ENCODE measurements around the gene TMEM184C.

TMEM184C gene

DNA sequence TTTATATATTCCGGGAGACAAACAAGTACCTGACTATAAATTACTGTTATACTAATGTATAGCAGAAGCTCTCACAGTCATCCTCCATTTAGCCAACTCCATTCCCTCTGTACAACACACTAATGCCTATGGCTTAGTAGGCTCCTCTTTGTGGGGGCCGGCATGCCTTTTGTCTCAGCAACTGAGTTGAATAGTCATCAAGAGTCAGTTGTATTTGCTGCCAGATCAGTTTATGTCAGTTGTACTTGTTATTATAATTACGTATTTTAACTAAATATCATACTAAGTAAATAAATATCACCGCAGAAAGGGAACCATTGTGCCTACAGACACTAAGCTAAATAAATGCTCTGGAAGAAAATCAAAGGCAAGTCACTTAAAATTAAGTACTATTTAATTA is 56.9 kb downstream of the TMEM184C start:
- no peak for DNase-seq

DNA sequence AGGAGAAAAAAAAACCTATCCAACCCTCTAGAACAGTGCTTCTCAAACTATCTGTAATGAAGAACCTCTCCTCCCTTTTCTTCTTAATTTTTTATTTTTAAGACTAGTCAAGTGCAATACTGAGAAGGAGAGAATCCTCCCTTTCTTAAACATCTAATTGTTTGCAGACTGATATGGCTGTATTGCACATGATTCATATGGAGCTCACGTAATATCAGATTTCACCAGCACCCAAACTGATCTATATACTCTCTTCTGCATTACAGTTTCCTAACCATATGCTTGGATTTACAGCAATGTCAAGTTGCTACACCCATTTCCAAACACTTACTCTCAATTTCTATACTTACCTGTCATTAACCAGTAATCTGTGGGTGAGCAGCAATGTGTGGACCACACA is 57.3 kb downstream of the TMEM184C start:
- DNase-seq, result no peak

DNA sequence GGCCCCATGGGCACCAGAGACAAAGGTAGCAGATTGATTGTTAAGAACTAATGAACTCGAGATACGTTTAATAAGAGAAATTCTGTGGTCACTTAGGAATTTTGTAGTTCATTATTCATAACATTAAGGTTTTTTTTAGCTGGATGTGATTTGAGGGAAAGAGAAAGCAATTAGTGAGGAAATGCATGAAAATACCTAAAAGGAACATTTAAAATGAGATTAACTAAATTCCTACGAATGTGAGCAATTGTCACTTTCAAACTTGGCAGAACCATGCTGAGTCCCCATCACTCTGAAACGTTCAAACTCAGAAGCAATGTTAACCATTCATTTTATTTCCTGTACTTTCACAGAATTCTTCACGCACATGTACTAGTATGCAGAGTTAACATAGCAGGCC is 60.9 kb downstream of the TMEM184C start:
- DNase-seq, result no peak

DNA sequence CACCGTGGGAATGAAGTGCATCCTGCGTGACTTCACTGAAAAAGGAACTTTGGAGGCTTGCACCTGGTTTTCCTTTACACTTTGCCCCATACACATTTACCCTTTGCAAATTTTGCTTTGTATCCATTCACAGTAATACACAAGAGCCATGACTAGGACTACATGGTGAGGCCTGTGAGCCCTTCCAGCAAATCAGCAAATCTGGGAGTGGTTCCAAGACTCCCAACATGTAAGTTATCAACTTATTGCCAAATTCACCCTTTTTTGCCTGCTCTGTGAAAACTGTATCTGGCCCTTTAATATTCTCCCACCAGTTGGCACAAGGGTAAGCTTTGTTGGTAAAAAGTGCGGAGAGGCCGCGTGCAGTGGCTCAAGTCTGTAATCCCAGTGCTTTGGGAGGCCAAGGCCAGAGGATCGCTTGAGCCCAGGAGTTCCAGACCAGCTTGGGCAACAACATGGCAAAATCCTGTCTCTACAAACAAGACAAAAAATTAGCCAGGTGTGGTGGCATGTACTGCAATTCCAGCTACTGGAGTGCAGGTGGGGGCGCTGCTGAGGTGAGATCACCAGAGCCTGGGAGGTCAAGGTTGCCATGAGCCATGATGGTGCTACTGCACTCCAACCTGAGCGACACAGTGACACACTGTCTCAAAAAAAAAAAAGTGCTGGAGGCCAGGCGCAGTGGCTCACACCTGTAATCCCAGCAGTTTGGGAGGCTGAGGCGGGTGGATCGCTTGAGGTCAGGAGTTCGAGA is 61.8 kb downstream of the TMEM184C start:
- no peak for DNase-seq

DNA sequence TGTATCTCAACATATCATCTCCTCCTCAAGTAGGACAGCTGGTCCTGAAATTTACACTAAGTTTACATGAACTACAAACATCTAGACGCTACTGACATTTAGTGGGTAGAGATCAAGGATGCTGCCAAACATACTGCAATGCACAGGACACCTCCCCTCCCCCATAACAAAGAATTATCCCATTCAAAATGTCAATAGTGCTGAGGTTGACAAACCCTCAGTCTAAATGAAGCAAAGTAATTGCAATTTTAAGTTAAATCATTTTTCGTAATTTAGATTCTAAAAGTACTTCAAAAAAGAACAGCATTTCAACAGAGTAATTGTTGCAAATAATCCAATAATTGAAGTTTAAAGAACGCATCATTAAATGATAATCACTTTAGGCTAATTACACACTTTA is 65.6 kb downstream of the TMEM184C start:
- no peak for DNase-seq

DNA sequence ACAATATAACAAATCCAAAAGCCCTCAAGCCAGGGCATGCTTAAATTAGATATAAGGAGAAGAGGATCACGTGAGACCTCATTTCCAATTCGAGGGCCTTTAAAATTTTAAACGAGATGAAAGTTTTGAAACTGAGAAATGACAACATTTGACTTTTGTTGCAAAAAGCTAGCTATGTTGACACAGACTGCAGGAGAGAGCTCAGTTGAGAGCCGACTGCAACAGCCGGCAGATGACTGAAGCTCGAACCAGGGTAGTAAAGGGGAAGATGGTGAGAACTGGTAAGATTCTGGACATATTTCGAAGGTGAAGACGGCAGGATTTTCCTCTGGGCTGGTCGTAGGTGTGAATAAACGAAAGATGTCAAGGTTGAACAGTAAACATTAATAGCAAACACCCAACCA is 66.0 kb downstream of the TMEM184C start:
- peak; percentile 5 for DNase-seq

DNA sequence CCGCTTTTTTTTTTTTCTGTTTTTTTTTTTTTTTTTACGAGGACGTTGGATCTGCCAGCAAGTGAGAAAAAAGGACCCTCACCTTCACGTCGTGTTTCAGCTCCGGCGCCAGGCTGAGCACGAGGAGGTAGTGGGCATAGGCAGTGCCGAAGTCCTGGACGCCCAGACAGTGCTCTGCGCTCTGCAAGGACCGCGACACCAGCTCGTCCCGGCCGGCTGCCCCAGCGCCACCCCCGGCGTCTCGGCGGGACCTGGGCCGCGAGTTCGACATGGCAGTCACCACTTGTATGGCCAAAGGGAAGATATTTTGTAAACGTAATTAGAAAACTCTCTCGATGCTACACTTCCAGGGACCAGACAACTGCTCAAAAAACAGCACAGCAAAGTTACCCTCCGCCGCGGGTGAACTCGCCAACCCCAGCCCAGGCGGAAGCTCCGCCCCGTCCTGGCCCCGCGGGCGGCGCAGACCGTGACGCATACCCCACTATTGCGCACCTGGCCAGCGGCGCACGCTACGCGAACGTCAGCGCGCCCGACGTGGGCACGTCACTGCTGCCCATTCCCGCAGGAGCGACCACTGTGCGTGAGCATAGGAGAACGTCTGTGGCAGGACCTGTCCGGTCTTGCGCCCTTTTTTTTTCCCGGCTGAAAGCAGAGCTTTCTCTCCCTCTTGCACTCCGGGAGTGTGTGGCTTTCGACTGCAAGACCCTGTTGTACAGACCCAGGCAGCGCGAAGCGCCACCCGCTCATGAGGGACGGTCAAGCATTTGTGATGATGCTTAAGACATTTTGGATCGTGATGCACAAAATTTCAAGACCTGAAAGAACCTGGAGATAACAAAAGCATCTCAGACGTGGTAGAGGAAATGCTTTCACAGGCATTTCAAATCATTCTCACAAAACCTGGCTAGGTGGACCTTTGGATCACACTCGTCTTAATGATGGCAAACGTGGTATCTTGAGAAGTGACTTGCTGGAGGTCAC is 66.8 kb downstream of the TMEM184C start, which contains the start of gene PRMT9:
Gene PRMT9 (minus strand): TSS at position 447 of the 984 bp plus-strand sequence. CDS start 176 bp downstream, at position 271.
- DNase-seq, result peak; percentile 83

DNA sequence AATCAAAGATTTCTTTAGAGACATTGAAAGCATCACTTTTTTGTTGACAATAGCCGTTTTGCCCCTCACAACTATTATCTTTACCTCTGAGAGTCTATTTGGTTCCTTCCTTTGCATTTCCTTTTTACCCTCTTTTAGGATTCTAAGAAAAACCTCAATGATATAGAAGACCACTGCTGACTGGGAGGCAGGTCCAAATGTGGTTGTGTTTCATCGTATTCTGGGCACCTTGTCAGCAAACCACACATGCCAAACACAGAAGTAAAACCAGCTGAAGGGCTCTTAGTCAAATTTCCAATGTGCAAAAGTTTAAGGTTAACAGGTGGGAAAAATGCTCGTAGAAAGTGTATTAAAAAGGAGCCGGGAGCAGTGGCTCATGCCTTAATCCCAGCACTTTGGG is 71.9 kb downstream of the TMEM184C start:
- no peak for DNase-seq

DNA sequence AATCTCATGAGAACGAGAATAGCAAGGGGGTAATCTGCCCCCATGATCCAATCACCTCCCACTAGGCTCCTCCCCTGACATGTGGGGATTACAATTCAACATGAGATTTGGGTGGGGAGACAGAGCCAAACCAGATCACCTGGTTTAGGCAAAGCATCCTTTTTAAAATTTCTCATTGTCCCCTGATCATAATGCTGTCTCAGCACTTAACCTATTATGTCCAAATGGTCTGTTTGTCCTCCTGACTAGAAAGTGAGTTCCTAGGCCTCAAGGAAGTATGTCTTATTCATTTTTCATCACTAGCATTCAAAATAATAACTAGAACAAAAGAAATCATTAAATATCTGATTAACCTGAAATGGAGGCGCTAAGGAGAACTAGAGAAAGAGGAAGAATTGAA is 74.6 kb downstream of the TMEM184C start:
- DNase-seq, result no peak

DNA sequence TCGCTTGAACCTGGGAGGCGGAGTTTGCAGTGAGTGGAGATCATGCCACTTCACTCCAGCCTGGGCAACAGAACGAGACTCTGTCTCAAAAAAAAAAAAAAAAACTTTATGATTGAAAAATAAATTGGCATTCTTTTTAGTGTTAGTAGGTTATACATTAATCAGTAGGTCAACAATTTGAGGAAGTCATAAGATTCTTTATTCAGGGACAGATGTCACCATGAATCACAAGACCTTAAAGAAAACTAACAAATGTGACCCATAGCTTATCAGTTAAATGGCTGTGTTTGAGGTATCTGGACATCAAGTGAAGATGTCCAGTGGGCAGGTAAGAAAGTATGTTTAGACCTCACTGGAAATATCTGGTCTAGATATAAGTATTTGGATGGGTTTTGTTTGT is 76.0 kb downstream of the TMEM184C start:
- no peak for DNase-seq

DNA sequence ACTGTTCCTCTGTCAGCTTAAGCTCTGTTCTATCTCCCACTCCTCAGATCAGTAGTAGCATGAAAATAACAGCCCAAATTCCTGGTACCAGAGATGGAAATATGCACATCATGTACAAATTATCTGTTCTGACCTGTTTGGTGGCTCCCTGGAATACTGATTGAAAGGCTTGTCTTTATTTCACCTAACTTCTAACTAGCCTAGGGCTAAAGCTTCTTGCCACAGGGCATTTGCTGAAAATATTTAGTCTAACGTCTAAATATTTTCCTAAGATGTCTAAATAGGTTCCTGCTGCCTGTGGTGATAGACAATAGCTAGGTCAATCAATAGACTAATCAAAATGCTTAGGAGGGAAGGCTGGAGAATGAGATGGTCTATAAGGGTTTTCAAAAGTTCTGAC is 79.7 kb downstream of the TMEM184C start:
- no peak for DNase-seq

DNA sequence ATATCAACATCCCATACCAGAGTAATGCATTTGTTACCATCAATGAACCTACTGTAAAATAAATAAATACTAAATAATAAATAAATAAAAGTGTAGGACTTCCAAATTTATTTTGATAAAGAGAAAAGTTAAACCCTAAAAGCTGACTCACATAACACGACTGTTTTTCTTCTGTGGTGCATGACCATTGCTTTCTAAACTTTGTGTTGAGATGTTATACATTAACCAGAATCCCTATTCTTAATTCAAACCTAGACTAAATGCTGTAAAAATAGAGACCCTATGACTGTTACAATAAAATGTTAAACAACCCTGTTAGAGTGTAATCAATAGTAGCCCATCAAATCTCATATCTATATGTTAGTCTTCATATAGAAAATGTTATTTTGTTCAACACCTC is 87.6 kb downstream of the TMEM184C start:
- DNase-seq, result no peak

DNA sequence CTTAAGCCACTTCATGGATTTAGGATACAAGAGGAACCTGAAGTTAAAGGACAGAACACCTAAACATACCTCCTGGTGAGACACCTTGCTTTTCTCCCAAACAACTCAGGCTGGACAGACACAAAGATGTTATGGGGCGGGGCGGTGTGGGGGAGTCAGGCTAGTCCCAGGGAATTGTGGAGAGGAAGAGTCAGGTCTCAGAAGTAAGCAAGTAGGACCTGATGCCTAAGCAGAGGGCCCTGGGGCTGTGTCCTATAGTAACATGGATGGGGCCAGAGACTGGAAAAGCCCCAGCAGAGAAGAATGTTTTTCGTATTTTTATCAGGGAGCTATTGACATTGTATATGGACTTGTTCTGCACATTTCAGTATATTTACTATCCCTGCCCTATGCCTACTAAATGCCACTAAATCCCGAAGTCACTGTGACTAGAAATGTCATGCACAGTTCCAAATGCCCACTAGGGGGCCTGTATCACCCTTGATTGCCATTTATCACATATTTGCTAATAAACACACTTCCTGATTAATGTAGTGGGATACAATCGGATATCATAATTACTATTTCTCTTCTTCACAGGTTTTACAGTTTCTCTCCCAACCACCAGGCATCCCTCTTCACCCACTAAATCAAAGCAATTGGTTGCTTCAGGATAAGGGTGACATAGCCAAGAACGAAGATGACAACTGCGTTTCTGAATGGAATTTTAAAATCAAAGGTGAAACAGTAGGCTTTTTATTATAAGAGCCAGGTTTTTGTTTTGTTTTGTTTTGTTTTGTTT is 90.9 kb downstream of the TMEM184C start:
- peak; percentile 49 for DNase-seq

DNA sequence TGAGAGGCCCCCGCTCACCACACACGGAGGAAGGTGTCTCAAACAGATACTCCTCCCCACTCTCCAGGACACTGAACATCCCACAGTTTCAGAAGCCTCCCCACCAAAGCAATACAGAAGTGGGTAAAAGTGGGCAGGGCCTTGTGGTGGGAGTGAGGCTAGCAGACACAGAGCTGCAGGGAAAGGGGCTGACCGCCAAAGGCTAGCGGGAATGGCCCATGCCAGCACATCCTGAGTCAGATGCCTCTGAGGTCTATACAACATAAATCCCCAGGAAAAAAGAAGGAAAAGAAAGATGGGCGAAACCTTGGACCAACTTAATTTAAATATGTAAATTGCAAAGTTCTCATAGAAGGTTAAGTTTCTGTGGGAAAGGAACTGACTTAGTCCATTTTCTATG is 92.8 kb downstream of the TMEM184C start:
- no peak for DNase-seq

DNA sequence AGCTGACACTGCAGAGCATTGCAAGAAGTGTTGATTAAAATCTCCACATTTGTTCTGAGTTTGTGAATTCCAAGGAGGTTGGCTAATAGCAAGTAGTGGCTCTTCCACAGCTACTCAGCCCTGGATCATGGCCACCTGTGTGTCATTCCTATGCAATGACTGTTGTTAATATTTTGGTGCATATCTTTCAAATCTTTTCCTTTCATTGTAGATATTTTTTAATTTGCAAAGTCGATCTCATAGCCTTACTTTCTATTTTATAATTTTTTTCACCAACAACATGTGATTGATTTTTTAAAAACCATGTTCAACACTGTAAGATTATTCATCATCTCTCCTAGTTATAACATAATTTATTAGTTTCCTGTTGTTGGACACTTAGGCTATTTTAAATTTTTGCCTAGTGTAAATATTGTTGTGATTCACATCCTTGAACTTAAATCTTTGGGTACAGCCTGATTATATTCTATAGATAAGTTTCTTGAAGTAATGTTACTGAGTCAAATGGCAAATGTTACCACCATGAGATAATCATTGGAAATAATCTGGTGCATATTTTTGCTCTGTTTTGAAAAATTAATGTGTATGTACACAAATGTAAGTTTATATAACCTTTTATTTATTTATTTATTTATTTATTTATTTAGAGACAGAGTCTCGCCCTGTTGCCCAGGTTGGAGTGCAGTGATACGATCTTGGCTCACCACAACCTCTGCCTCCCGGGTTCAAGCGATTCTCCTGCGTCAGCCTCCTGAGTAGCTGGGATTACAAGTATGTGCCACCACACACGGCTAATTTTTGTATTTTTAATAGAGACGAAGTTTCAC is 97.6 kb downstream of the TMEM184C start:
- DNase-seq, result no peak

DNA sequence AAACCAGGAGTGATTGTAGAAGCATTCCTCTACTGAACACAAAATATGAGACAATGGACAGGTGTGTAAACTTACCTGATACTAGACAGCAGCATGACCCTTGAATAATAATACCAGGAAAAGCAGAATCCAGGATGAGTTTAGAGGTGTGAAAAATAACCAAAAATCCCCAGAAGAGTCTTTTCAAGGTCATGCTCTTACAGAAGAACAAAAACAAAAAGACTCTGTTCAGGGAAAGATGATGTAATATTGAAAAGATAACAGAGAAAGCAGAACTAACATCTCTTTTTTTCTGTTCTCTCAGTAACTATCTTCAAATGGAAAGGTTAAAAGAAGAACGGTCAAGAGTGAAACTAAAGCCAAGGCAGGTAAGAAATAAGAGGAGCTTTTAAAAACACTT is 100.7 kb downstream of the TMEM184C start:
- DNase-seq, result no peak
